Lower lobe of right lung (tissue), 2 donors: Measurements from ENCODE around the gene TARS3. TPM values are rescaled to one million over a fixed set of nuclear protein-coding genes. Genes with fewer than 3 reads are reported as not detected.

Experiments used
- ATAC-seq, 2 donors: fragments of 200-7000 bp; cut with Tn5 transposase; one replicate each; pipeline ENCODE4 v1.9.1; 2020 to 2022; ENCODE audit warnings: mild to moderate bottlenecking in 2 of 2, moderate library complexity in 2 of 2
- DNase-seq: peaks from one replicate; pipeline ENCODE4 v3.0.0-alpha.2; 2020
- H3K27ac ChIP-seq: fragments of 200-600 bp; one replicate; pipeline ENCODE4 v1.8.0; 2022
- H3K27me3 ChIP-seq: fragments of 200-600 bp; one replicate; pipeline ENCODE4 v1.8.0; 2022; ENCODE audit warnings: low read depth
- H3K36me3 ChIP-seq: fragments of 200-600 bp; one replicate; pipeline ENCODE4 v1.8.0; 2022; ENCODE audit warnings: mild to moderate bottlenecking
- H3K4me1 ChIP-seq: fragments of 200-600 bp; one replicate; pipeline ENCODE4 v1.8.0; 2022
- H3K4me3 ChIP-seq: fragments of 200-600 bp; one replicate; pipeline ENCODE4 v1.8.0; 2022; ENCODE audit warnings: mild to moderate bottlenecking
- H3K9me3 ChIP-seq: fragments of 200-600 bp; one replicate; pipeline ENCODE4 v1.8.0; 2022
- intact Hi-C: fragments of 100-400 bp; cut with DNase I; formaldehyde crosslinking; loops from one replicate; pipeline ENCODE4 v1.11.0; 2022
- total RNA-seq: library from RNA; stranded (reverse); fragmentation: NEBNext Ultra II Directional; extraction: Animal tissue kit (Norgen Biotek cat#: 25700); gene quantifications from one replicate; pipeline ENCODE4 v1.2.1, GENCODE V29; 2021
- TF ChIP-seq, protein P1 (sequence below): fragments of 200-600 bp; IDR thresholded peaks from one replicate; pipeline ENCODE4 v1.8.0; 2022; ENCODE audit warnings: antibody characterized with exemption, mild to moderate bottlenecking
- donor health status: DM: no; HTN: yes; CAD: no; lungs with severe emphysema.

TARS3 gene
- total RNA-seq, 1 donor from 2014 or later, result 11.7 TPM

DNA sequence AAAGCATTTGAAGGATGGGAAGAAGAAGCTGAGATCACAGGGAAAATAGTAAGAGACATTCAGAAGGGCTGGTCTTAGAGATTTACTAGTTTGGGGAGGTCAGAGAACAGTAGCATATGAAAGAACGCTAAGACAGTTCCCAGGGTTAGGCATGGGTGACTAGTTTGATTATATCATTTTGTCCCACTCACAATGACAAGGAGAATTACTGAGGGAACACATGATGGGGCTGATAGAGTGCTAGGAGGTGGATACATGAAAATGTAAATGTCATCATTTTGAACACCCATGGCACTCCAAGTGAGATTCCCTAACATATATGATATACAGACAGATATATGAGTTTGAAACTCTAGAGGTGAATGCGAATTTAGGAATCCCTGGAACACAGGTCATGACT is 9.3 kb upstream of the TARS3 start:
- DNase-seq (no peak), ATAC-seq (no peak)
- intact Hi-C loops, result no loop called here
- Histone ChIP-seq H3K36me3 (no peaks in the 10 kb centered on the region), H3K4me3 (no peak overlapping the region), H3K9me3 (no peaks in the 10 kb centered on the region), H3K27ac (no peak overlapping the region), H3K4me1 (no peaks in the 10 kb centered on the region), H3K27me3 (no peaks in the 10 kb centered on the region)
- TF ChIP-seq, protein P1, sequence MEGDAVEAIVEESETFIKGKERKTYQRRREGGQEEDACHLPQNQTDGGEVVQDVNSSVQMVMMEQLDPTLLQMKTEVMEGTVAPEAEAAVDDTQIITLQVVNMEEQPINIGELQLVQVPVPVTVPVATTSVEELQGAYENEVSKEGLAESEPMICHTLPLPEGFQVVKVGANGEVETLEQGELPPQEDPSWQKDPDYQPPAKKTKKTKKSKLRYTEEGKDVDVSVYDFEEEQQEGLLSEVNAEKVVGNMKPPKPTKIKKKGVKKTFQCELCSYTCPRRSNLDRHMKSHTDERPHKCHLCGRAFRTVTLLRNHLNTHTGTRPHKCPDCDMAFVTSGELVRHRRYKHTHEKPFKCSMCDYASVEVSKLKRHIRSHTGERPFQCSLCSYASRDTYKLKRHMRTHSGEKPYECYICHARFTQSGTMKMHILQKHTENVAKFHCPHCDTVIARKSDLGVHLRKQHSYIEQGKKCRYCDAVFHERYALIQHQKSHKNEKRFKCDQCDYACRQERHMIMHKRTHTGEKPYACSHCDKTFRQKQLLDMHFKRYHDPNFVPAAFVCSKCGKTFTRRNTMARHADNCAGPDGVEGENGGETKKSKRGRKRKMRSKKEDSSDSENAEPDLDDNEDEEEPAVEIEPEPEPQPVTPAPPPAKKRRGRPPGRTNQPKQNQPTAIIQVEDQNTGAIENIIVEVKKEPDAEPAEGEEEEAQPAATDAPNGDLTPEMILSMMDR, result no peak

DNA sequence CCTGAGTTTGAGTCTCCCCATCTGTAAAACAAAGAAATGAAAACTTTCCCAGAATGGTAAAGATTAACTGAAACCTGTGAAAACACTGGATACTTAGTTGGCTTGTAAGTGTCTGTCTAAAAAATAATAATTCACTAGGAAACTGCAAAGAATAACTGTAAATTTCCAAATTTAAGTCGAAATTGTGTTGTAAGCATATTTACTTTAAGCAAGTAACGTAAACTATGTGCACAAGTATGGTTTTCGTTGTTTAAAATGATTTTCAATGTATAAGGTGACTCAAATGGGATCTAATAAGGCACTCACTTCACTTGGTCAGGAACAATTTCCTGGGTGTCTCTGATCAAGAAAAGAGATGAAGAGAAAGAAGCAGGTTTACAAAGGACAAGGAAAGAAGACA is 8.5 kb upstream of the TARS3 start:
- H3K27ac ChIP-seq, result no peak overlapping the region
- no peaks in the 10 kb centered on the region for H3K27me3 ChIP-seq
- no peaks in the 10 kb centered on the region for H3K9me3 ChIP-seq
- H3K36me3 ChIP-seq, result no peaks in the 10 kb centered on the region
- TF ChIP-seq, protein P1, result no peak
- H3K4me1 ChIP-seq, result no peaks in the 10 kb centered on the region
- intact Hi-C loops, result no loop called here
- ATAC-seq (no peak), DNase-seq (no peak)
- H3K4me3 ChIP-seq, result no peak overlapping the region

DNA sequence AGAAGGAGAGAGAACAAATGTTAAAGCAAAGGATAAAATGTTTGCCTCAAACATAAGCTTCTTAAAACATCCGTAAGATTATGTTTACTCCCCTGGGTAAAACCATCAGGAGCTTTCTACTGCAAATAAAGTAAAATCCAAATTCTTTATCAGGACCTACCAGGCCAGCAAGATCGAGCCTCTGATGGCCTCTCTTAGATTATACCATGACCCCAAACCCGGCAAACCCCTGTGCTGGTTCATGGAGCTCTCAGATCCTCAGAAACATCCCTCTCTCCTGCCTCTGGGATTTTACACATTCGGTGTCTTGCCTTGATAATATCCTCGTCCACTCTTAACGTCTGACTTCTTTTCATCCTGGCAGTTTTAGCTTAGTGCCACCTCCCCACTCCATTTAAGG is 7.5 kb upstream of the TARS3 start:
- ATAC-seq (no peak), DNase-seq (no peak)
- Histone ChIP-seq H3K9me3 (no peaks in the 10 kb centered on the region), H3K4me3 (no peak overlapping the region), H3K27me3 (no peaks in the 10 kb centered on the region), H3K4me1 (no peaks in the 10 kb centered on the region), H3K27ac (no peak overlapping the region), H3K36me3 (no peaks in the 10 kb centered on the region)
- intact Hi-C loops, result no loop called here
- TF ChIP-seq, protein P1, result no peak

DNA sequence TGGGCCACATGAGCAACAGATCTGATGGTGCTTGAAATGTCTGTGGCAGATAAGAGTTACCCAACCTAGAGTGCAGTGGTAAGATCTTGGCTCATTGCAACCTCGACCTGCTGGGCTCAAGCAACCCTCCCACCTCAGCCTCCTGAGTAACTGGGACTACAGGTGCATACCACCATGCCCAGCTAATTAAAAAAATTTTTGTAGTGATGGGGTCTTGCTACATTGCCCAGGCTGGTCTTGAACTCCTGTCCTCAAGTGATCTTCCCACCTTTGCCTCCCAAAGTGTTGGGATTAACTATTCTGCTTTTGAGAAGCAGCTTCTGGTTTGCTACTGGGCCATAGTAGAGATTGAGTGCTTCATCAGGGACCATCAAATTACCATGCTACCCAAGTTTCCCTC is 2.9 kb upstream of the TARS3 start:
- DNase-seq, result no peak
- Histone ChIP-seq H3K36me3 (no peaks in the 10 kb centered on the region), H3K27me3 (no peaks in the 10 kb centered on the region), H3K27ac (no peak overlapping the region), H3K4me3 (no peak overlapping the region), H3K4me1 (peaks cover 15% of the 10 kb centered on the region), H3K9me3 (no peaks in the 10 kb centered on the region)
- intact Hi-C loops, result no loop called here
- no peak for ATAC-seq
- TF ChIP-seq, protein P1, result no peak

DNA sequence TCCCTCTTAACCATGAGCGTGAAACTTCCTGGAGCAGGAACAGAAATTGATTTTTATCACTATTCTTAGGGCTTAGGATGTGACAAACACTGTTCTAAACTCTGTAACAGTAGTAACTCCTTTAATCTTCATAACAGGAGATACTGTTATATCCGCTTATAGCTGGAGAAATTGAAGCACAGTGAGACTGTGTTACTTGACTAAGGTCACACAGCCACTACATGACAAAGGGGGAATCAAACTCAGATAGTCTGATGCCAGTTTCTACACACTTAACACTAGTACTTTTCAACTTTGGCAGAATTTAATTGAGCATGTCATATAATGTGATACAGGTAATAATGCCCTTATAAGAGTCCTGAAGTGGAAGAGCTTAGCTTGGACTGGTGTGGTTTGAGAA is 800 bp upstream of the TARS3 start:
- DNase-seq (no peak), ATAC-seq (no peak)
- intact Hi-C loops, result no loop called here
- Histone ChIP-seq H3K4me1 (peaks cover 15% of the 10 kb centered on the region), H3K27me3 (no peaks in the 10 kb centered on the region), H3K9me3 (no peaks in the 10 kb centered on the region), H3K4me3 (no peak overlapping the region), H3K36me3 (peaks cover 19% of the 10 kb centered on the region), H3K27ac (no peak overlapping the region)
- TF ChIP-seq, protein P1, result no peak

DNA sequence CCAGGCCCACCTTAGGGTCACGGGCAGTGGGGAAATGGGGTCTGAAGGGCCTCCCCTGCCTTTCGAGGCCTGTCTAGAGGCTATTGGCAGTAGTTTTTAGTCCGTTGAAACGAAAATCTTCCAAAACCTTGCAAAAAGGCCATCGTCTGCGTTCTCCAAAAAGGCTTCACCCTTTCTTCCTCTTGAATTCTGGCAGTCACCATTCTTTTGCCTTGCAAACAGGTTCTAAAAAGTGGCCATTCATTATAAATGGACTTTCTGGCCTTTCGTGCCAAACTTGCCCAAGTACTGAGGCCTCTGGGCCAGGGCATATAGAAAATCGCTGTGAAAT is 367 bp upstream of the TARS3 start:
- Histone ChIP-seq H3K4me3 (peak overlapping the region; percentile 81), H3K4me1 (peaks cover 15% of the 10 kb centered on the region), H3K27ac (peak overlapping the region; percentile 94), H3K36me3 (peaks cover 23% of the 10 kb centered on the region), H3K27me3 (no peaks in the 10 kb centered on the region), H3K9me3 (no peaks in the 10 kb centered on the region)
- DNase-seq (no peak), ATAC-seq (no peak)
- TF ChIP-seq, protein P1, result no peak
- intact Hi-C loops, result no loop called here
